Measurements from ENCODE around the gene PIAS1.

DNA sequence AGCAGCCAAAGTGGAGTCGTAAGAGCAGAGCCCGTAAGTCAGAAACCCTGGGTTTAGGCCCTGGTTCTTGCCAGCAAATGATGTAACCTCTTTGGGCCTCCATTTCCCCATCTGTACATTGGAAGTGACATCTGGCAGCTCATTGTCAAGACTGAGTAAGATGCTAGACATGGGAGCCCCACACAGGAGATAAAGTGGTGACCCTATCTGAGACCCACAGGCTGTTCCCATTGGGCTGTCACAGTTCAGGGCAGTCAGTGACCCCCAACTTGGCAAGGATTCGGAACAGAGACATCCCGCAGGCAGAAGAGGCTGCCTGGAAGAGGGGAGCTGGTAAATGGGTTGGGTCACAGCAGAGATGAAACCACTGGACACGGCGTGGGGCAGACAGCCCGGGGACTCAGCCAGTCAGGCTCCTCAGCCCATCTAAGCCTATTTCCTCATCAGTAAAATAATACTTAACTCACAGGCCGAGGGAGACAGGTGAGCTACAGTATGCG lies 173.6 kb downstream of the PIAS1 start:
- TF ChIP-seq EZH2phosphoT487 (IDR thresholded peaks at IDR 0.05; ENCODE audit: low read length) = no peak
- TF ChIP-seq, protein P1, sequence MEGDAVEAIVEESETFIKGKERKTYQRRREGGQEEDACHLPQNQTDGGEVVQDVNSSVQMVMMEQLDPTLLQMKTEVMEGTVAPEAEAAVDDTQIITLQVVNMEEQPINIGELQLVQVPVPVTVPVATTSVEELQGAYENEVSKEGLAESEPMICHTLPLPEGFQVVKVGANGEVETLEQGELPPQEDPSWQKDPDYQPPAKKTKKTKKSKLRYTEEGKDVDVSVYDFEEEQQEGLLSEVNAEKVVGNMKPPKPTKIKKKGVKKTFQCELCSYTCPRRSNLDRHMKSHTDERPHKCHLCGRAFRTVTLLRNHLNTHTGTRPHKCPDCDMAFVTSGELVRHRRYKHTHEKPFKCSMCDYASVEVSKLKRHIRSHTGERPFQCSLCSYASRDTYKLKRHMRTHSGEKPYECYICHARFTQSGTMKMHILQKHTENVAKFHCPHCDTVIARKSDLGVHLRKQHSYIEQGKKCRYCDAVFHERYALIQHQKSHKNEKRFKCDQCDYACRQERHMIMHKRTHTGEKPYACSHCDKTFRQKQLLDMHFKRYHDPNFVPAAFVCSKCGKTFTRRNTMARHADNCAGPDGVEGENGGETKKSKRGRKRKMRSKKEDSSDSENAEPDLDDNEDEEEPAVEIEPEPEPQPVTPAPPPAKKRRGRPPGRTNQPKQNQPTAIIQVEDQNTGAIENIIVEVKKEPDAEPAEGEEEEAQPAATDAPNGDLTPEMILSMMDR (IDR thresholded peaks at IDR 0.05; ENCODE audit: low read length) = no peak
